AG20443 (cell line): Measurements from ENCODE around the gene ASS1.

Experiments
- DNase-seq: peaks from one replicate; pipeline ENCODE4 v3.0.0; 2012; ENCODE audit warnings: low spot score, mixed read lengths

Gene ASS1

GRCh38 chr9:130498918-130499698 is 54.3 kb downstream of the ASS1 start:
- no peak for DNase-seq

GRCh38 chr9:130499804-130500263 is 55.1 kb downstream of the ASS1 start:
- no peak for DNase-seq

GRCh38 chr9:130500340-130501180 is 55.8 kb downstream of the ASS1 start:
- DNase-seq, result no peak

- DNase-seq, result no peak
Measured at GRCh38 chr9:130501639-130502038, 56.9 kb downstream of the ASS1 start.

- no peak for DNase-seq
Measured at GRCh38 chr9:130508218-130508617, 63.5 kb downstream of the ASS1 start.

GRCh38 chr9:130512199-130512598 is 67.4 kb downstream of the ASS1 start:
- no peak for DNase-seq

- no peak for DNase-seq
Measured at GRCh38 chr9:130513078-130513477, 68.3 kb downstream of the ASS1 start.

GRCh38 chr9:130518233-130518632 is 73.5 kb downstream of the ASS1 start:
- no peak for DNase-seq

GRCh38 chr9:130518943-130519799 is 74.4 kb downstream of the ASS1 start:
- DNase-seq, result no peak

- no peak for DNase-seq
Measured at GRCh38 chr9:130519927-130520326, 75.2 kb downstream of the ASS1 start.

GRCh38 chr9:130521715-130522114 is 77.0 kb downstream of the ASS1 start:
- no peak for DNase-seq

GRCh38 chr9:130522233-130522808 is 77.6 kb downstream of the ASS1 start:
- DNase-seq, result no peak

GRCh38 chr9:130523921-130524320 is 79.2 kb downstream of the ASS1 start:
- no peak for DNase-seq

- DNase-seq, result no peak
Measured at GRCh38 chr9:130526193-130526853, 81.6 kb downstream of the ASS1 start.

- no peak for DNase-seq
Measured at GRCh38 chr9:130526854-130527650, 82.3 kb downstream of the ASS1 start.

GRCh38 chr9:130527651-130528310 is 83.0 kb downstream of the ASS1 start:
- no peak for DNase-seq

- no peak for DNase-seq
Measured at GRCh38 chr9:130528674-130529073, 83.9 kb downstream of the ASS1 start.

- DNase-seq, result peak; percentile 52
Measured at GRCh38 chr9:130530938-130531337, 86.2 kb downstream of the ASS1 start.

- no peak for DNase-seq
Measured at GRCh38 chr9:130531670-130532069, 86.9 kb downstream of the ASS1 start.
